ENCODE measurements around the gene CCNI. TPM values are rescaled to one million over a fixed set of nuclear protein-coding genes. Genes with fewer than 3 reads are reported as not detected.

The CCNI gene
- 315 TPM for total RNA-seq

GRCh38 chr4:77075869-77076799 is at the start of gene CCNI:
CCNI (minus strand) TSS chr4:77075989; CDS start chr4:77066362, 9,627 bp downstream.

Other genes with a start within 250 kb of the CCNI start
- 1.3 TPM for gene SOWAHB, start 177.8 kb downstream of the CCNI start, total RNA-seq
- gene SEPTIN11, start 126.2 kb downstream of the CCNI start, total RNA-seq = 190 TPM
- 260 TPM for gene CCNG2, start 81.2 kb upstream of the CCNI start, total RNA-seq

All from camera-type eye (tissue), 1 donor.